CD4-positive, alpha-beta T cell treated with Interleukin-2 at 100 ng/mL for 4 hours (primary cell): ENCODE results near the gene ARRDC5.
"Not testable (repeated sequence)": the region's sequence is repeated elsewhere in the genome, so short reads cannot be mapped to it uniquely, and the experiment has no call there.

Source experiments
- DNase-seq: peaks from one replicate; pipeline ENCODE4 v3.0.0-alpha.2; 2020; ENCODE audit warnings: low spot score

The ARRDC5 gene

DNA sequence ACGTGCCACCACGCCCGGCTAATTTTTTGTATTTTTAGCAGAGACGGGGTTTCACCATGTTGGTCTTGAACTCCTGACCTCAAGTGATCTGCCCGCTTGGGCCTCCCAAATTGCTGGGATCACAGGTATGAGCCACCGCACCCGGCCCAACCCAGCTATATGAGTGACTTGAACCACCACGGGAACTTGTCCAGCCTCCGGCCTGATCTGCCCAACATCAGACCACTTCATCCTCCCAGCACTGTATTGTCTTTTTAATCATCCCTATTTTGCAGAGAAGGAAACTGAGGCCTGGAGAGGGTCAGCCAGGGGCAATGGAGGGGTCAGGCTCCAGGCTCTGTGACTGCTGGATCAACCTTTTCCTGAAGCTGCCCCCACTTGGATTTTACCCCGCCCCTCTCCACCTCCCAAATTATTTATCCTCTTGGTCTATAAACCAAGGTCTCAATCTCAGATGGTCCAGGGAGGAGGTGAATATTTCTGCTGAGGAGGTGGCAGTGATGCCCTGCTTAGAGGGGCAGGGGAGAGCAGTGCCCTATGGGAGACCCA lies 34.3 kb downstream of the ARRDC5 start:
- DNase-seq, result no peak

DNA sequence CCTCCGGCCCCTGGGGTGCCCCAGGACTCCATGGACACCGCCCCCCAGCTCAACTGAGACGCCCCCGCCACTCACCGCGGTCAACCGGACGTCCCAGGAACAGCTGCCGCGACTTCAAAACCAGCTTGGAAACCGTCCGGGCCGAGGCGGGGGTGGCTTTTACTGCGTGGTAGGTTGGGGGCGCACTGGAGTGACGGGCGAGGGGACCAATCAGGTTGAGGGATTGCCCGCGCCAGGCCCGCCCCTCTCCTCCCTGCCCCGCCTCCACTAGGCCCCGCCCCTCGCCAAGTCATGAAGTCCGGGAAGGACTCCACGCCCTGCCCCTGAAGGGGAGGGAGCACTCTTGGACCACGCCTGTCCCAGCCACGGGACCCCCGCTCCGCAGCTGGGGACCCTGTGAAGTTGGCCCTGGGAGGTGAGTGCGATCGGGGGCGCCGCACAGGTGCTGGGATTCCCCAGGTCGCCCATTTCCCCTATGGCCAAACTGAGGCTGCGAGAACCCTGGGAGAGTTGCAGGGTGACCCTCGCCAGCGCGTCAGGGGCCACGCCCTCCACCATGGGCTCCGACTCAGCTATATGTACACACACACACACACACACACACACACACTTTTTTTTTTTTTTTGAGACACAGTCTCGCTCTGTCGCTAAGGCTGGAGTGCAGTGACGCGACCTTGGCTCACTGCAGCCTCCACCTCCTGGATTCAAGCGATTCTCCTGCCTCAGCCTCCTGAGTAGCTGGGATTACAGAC lies 35.0 kb downstream of the ARRDC5 start, which contains the start of gene PLIN3:
Gene PLIN3, minus strand, starts transcription at position 134 of the 752 bp plus-strand sequence. CDS start 6,273 bp downstream, outside the sequence.
- peak; percentile 90 for DNase-seq

DNA sequence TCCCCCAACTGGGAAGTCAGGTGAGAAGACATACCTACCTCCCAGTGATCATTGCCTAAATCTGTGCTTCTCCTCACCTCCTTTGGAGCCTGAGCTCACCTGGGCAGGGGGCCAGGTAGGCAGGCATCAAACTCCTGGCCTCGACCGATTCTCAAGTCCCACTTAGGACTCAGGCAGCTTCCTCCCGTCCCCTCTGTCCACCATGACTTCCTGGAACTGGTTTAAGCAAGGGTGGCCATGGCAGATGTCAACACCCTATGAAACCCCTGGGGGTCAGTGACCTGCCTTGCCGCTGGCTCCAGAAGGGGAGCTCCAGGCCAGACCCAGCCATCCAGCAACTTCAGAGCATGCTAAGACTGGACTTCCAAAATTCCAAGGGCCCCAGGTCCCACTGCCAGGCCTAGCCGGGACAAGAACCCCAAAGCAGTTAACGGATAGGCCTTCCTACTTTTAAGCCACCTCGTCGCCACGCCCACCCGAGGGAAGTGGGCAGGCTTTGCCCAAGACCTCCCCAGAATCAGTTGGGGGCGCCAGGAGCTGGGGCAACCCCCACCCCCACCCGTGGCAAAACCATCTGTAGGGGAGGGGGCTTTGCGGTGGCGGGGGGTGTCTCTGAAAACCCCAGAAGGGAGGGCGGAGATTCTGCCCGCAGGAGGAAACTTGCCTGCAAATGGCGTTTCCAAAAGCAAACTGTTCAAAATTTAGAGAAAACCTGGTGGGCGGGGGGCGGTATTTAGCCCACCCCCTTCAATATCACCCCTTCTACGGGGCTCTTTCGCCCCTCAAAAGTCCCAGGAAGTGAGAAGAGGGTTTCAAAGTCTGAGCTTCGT lies 35.9 kb downstream of the ARRDC5 start:
- DNase-seq, result peak; percentile 26

- no peak for DNase-seq
Observed at GRCh38 chr19:4861147-4861546, 41.5 kb downstream of the ARRDC5 start.

GRCh38 chr19:4859697-4860096 lies 43.0 kb downstream of the ARRDC5 start:
- DNase-seq, result no peak

- DNase-seq, result not testable (repeated sequence)
Observed at GRCh38 chr19:4856468-4856867, 46.2 kb downstream of the ARRDC5 start.

DNA sequence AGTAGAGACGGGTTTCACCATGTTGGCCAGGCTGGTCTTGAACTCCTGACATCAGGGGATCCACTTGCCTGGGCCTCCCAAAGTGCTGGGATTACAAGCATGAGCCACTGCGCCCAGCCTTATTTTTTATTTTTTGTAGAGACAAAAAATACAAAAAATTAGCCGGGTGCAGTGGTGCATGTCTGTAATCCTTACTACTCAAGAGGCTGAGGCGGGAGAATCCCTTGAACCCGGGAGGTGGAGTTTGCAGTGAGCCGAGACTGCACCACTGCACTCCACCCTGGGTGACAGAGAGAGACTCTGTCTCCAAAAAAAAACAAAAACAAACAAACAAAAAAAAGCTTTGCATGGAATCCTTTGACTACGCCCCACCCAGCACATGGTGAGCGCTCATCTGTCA lies 49.2 kb downstream of the ARRDC5 start:
- not testable (repeated sequence) for DNase-seq

GRCh38 chr19:4852484-4852883 lies 50.2 kb downstream of the ARRDC5 start:
- DNase-seq, result no peak

GRCh38 chr19:4851551-4852290 lies 51.0 kb downstream of the ARRDC5 start:
- DNase-seq, result peak; percentile 74

DNA sequence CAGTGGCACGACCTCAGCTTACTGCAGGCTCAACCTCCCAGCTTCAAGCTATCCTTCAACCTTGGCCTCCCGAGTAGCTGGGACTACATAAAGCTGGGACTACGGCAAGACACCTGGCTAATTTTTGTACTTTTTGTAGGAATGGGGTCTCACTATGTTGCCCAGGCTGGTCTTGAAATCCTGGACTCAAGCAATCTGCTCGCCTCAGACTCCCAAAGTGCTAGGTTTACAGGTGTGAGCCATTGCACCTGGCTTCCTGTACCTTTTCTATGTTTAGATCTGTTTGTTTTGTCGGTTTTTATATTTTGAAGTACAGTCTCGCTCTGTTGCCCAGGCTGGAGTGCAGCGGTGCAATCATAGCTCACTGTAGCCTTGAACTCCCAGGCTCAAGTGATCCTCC lies 53.7 kb downstream of the ARRDC5 start:
- DNase-seq, result no peak

DNA sequence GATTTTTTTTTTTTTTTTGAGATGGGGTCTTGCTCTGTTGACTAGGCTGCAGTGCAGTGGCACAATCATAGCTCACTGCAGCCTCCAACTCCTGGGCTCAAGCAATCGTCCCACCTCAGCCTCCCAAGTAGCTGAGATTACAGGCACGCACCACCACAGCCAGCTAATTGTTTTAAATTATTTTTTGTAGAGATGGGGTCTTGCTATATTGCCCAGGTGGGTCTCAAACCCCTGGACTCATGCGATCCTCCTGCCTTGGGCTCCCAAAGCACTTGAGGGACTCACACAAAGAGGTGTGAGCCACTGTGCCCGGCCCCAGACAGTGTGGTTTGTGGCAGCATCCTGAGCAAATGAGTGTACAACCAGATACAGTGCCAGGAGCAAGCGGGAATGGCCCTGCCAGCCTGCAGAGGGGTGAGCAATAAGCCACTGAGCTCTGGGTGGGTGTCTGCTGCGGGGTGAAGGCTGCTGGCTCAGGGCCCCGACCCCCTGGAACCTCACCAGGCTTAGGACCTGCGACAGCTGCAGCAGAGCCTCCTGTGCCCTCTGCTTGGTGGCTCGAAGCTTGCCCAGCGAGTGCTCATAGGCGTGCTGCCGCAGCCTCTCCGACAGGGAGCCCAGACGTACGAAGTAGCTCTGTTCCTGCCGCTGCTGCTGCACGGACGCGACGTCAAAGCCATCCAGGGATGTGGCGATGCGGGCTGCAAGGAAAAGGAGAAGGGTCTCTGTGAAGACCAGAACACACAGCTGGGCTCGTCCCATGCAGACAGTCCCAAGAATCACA lies 55.3 kb downstream of the ARRDC5 start:
- no peak for DNase-seq

GRCh38 chr19:4845975-4846374 lies 56.7 kb downstream of the ARRDC5 start:
- not testable (repeated sequence) for DNase-seq

GRCh38 chr19:4844348-4845179 lies 58.1 kb downstream of the ARRDC5 start:
- no peak for DNase-seq

GRCh38 chr19:4843647-4843965 lies 59.1 kb downstream of the ARRDC5 start:
- DNase-seq, result no peak
